ENCODE results near the gene TRPV5.

TRPV5 gene

DNA sequence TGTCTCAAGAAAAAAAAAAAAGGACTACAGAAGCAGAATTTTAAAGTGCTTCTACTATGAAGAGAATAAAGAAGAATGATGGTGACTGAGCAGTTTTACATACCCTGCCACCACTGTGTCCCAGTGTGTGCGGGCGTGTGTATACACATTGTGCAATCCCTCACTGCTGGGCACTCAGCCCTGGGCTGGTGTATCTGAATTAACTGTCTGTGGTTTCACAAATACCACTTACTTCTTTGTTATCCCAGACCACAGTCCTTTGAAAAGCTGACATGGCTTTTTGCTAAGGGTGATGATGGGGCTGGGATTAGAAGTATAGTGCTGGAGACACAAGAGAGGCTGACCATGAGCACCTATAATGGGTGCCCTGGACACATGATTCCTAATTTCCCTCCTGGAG is 26.9 kb downstream of the TRPV5 start:
- Histone ChIP-seq H3K4me2 (ENCODE audit: low read length) (no peak overlapping the region), H4K20me1 (ENCODE audit: insufficient read depth, low read length) (no peaks in the 10 kb centered on the region), H3K36me3 (replicated peaks; ENCODE audit: low read depth, low read length) (no peaks in the 10 kb centered on the region), H3K9me3 (ENCODE audit: insufficient read depth, low read length) (peaks cover 10% of the 10 kb centered on the region), H3K79me2 (ENCODE audit: low read length) (no peaks in the 10 kb centered on the region), H3K9ac (ENCODE audit: low read length) (no peak overlapping the region), H2AFZ (ENCODE audit: low read depth, low read length) (no peak overlapping the region), H3K27me3 (ENCODE audit: low read depth, low read length) (peaks cover 15% of the 10 kb centered on the region), H3K4me1 (ENCODE audit: low read length) (no peaks in the 10 kb centered on the region), H3K4me3 (ENCODE audit: low read length) (no peak overlapping the region), H3K27ac (ENCODE audit: low read length) (no peak overlapping the region)
- no peak for TF ChIP-seq EZH2phosphoT487 (IDR thresholded peaks at IDR 0.05; ENCODE audit: low read depth)
- TF ChIP-seq, protein P1, sequence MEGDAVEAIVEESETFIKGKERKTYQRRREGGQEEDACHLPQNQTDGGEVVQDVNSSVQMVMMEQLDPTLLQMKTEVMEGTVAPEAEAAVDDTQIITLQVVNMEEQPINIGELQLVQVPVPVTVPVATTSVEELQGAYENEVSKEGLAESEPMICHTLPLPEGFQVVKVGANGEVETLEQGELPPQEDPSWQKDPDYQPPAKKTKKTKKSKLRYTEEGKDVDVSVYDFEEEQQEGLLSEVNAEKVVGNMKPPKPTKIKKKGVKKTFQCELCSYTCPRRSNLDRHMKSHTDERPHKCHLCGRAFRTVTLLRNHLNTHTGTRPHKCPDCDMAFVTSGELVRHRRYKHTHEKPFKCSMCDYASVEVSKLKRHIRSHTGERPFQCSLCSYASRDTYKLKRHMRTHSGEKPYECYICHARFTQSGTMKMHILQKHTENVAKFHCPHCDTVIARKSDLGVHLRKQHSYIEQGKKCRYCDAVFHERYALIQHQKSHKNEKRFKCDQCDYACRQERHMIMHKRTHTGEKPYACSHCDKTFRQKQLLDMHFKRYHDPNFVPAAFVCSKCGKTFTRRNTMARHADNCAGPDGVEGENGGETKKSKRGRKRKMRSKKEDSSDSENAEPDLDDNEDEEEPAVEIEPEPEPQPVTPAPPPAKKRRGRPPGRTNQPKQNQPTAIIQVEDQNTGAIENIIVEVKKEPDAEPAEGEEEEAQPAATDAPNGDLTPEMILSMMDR (IDR thresholded peaks at IDR 0.05; ENCODE audit: low read depth, low read length) = no peak

DNA sequence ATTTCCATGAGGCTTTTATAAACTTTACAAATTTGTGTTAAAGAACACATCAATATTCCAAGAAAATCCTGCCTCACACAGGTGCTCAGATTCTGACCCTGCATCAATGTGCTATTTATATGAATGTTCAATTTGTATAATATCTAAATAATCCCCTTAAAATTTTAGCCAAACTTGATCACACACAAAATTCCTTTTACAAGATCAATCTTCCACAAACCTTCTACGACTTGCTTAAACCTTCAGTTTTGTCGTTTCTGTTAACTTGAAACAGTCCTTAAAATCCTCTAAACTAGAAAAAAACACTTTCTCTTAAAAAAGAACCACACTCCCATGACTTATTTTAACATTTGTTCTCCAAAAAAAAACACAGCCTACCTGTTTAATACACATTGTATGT is 27.8 kb downstream of the TRPV5 start:
- Histone ChIP-seq H3K79me2 (ENCODE audit: low read length) (no peaks in the 10 kb centered on the region), H3K27ac (ENCODE audit: low read length) (no peak overlapping the region), H3K9ac (ENCODE audit: low read length) (no peak overlapping the region), H3K27me3 (ENCODE audit: low read depth, low read length) (peaks cover 6% of the 10 kb centered on the region), H3K4me1 (ENCODE audit: low read length) (no peaks in the 10 kb centered on the region), H3K36me3 (replicated peaks; ENCODE audit: low read depth, low read length) (no peaks in the 10 kb centered on the region), H3K9me3 (ENCODE audit: insufficient read depth, low read length) (peaks cover 10% of the 10 kb centered on the region), H3K4me3 (ENCODE audit: low read length) (no peak overlapping the region), H2AFZ (ENCODE audit: low read depth, low read length) (no peak overlapping the region), H4K20me1 (ENCODE audit: insufficient read depth, low read length) (no peaks in the 10 kb centered on the region), H3K4me2 (ENCODE audit: low read length) (no peak overlapping the region)
- no peak for TF ChIP-seq EZH2phosphoT487 (IDR thresholded peaks at IDR 0.05; ENCODE audit: low read depth)
- TF ChIP-seq, protein P1 (IDR thresholded peaks at IDR 0.05; ENCODE audit: low read depth, low read length) = no peak

DNA sequence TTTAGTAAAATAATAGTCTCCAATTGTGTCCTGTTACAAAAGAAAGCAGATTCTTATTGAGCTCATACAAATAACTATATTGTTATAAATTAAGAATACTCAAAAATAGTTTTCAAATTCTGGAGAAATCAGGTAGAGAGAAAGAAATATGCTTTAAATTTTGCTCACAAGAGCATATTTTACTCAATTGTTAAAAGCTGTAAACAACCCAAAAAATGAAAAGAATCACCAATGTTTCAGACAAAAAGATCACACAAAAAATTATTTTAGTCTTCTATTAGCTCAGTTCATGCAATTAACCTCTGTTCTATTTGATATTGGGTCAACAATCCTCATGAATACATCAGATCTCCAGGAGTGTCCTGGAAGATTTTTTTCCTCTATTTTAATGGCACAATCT is 29.4 kb downstream of the TRPV5 start:
- no peak for TF ChIP-seq EZH2phosphoT487 (IDR thresholded peaks at IDR 0.05; ENCODE audit: low read depth)
- TF ChIP-seq, protein P1 (IDR thresholded peaks at IDR 0.05; ENCODE audit: low read depth, low read length) = no peak
- Histone ChIP-seq H3K4me1 (ENCODE audit: low read length) (no peaks in the 10 kb centered on the region), H3K9me3 (ENCODE audit: insufficient read depth, low read length) (peaks cover 10% of the 10 kb centered on the region)

DNA sequence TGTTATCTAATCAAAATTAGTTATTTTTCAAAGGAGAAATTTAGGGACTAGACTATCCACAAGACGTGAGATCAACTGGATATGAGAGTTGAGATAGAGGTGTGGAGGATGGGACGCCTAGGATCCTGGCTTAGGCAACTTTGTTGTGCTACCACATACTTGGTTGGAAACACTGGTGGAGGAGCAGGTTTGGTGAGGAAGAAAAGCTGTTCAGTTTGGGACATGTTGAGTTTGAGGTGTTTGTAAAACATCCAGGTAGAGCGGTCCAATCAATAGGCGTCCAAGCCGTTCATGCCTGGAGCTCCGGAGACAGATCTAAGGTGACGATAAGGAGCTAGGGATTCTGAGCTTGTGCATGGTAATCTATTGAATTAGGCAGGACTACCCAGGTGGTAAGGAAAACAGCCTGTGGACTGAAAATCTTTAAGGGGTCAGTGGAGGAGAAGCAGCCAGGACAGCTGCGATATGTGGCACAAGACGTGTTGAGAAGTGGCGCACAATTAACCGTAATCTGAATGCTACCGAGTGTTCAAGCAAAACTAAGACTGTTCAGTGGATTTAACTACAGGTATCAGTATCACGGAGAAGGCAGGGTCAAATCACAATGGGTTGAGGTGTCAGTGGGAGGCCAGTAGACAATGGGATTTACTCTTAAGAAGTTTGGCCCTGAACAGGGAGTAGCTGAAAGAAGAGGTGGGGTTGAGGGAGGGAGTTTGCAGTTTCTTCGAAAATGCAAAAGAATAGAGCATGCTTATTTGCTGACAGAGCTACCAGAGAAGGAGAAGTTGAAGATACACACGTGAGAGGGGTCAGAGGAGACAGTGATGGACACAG is 31.9 kb downstream of the TRPV5 start:
- Histone ChIP-seq H4K20me1 (ENCODE audit: insufficient read depth, low read length) (no peaks in the 10 kb centered on the region), H3K79me2 (ENCODE audit: low read length) (no peaks in the 10 kb centered on the region), H3K4me2 (ENCODE audit: low read length) (no peak overlapping the region), H3K27me3 (ENCODE audit: low read depth, low read length) (peaks cover 22% of the 10 kb centered on the region), H3K27ac (ENCODE audit: low read length) (no peak overlapping the region), H2AFZ (ENCODE audit: low read depth, low read length) (no peak overlapping the region), H3K36me3 (replicated peaks; ENCODE audit: low read depth, low read length) (no peaks in the 10 kb centered on the region), H3K4me3 (ENCODE audit: low read length) (no peak overlapping the region), H3K9me3 (ENCODE audit: insufficient read depth, low read length) (peaks cover 10% of the 10 kb centered on the region), H3K4me1 (ENCODE audit: low read length) (no peaks in the 10 kb centered on the region), H3K9ac (ENCODE audit: low read length) (no peak overlapping the region)
- no peak for TF ChIP-seq EZH2phosphoT487 (IDR thresholded peaks at IDR 0.05; ENCODE audit: low read depth)
- TF ChIP-seq, protein P1 (IDR thresholded peaks at IDR 0.05; ENCODE audit: low read depth, low read length) = no peak

More for the DNA sequence above, 29.4 kb downstream of the TRPV5 start:
- H3K27ac ChIP-seq (ENCODE audit: low read length) = no peak overlapping the region
- H3K4me3 ChIP-seq (ENCODE audit: low read length) = no peak overlapping the region
- no peak overlapping the region for H3K9ac ChIP-seq (ENCODE audit: low read length)
- no peaks in the 10 kb centered on the region for H3K79me2 ChIP-seq (ENCODE audit: low read length)
- peaks cover 4% of the 10 kb centered on the region; the same call in 1 of the 2 replicates for H3K27me3 ChIP-seq (ENCODE audit: low read depth, low read length)
- H2AFZ ChIP-seq (ENCODE audit: low read depth, low read length) = no peak overlapping the region
- no peaks in the 10 kb centered on the region for H3K36me3 ChIP-seq (replicated peaks; ENCODE audit: low read depth, low read length)
- no peaks in the 10 kb centered on the region for H4K20me1 ChIP-seq (ENCODE audit: insufficient read depth, low read length)
- H3K4me2 ChIP-seq (ENCODE audit: low read length) = no peak overlapping the region
